ENCODE measurements around the gene CHM.

Gene CHM

GRCh38 chrX:85828771-85829170 lies 218.6 kb downstream of the CHM start:
- no peaks in the 10 kb centered on the region for H3K36me3 ChIP-seq (replicated peaks)
- in situ Hi-C loops (cut with MboI; ENCODE audit: low sequenced_read_pairs), result no loop called here
- DNase-seq (ENCODE audit: low spot score in 2 of 2), result no peak

GRCh38 chrX:85815203-85815751 lies 232.1 kb downstream of the CHM start:
- peaks cover 3% of the 10 kb centered on the region; the same call in 1 of the 2 replicates for H3K9me3 ChIP-seq
- no peak overlapping the region for H3K4me3 ChIP-seq

More at GRCh38 chrX:85828771-85829170, 218.6 kb downstream of the CHM start:
- Histone ChIP-seq H3K27me3 (ENCODE audit: low read depth) (no peaks in the 10 kb centered on the region), H3K4me1 (no peaks in the 10 kb centered on the region), H3K4me3 (no peak overlapping the region), H3K9me3 (no peaks in the 10 kb centered on the region)

More at GRCh38 chrX:85815203-85815751, 232.1 kb downstream of the CHM start:
- no peak for DNase-seq (ENCODE audit: low spot score in 2 of 2)
- in situ Hi-C loops (cut with MboI; ENCODE audit: low sequenced_read_pairs), result no loop called here
- Histone ChIP-seq H3K36me3 (replicated peaks) (no peaks in the 10 kb centered on the region), H3K4me1 (no peaks in the 10 kb centered on the region), H3K27me3 (ENCODE audit: low read depth) (no peaks in the 10 kb centered on the region)
